K562 (cell line): ENCODE measurements around the gene SH3BP2. TPM values are rescaled to one million over a fixed set of nuclear protein-coding genes. Genes with fewer than 3 reads are reported as not detected.

Experiments
- BCLAF1 ChIP-seq, 2 experiments: fragments of 450-650 bp in 1 of 2; IDR thresholded peaks; 2 replicates each; pipeline ENCODE4 v1.6.1; 2011 to 2017; ENCODE audit warnings: low read depth in 2 of 2, antibody characterized with exemption in 1 of 2, borderline replicate concordance in 1 of 2, low read length in 1 of 2, mild to moderate bottlenecking in 1 of 2, mixed read lengths in 1 of 2; ENCODE audit not compliant: control insufficient read depth in 1 of 2
- CEBPB ChIP-seq: fragments of 450-650 bp; IDR thresholded peaks from 2 replicates; pipeline ENCODE4 v1.6.1; 2016; ENCODE audit warnings: missing genetic modification characterization, missing compliant biosample characterization
- CREBBP ChIP-seq: IDR thresholded peaks from one replicate; pipeline ENCODE4 v1.6.1; 2012; ENCODE audit warnings: low read depth, mild to moderate bottlenecking, control low read depth, inconsistent platforms, low read length
- GATAD2B ChIP-seq: fragments of 450-650 bp; IDR thresholded peaks from 2 replicates; pipeline ENCODE4 v1.6.1; 2017; ENCODE audit warnings: mild to moderate bottlenecking, borderline replicate concordance
- HDGF ChIP-seq: fragments of 450-650 bp; IDR thresholded peaks from 2 replicates; pipeline ENCODE4 v1.6.1; 2016
- JUND ChIP-seq, 2 experiments: IDR thresholded peaks; 2 replicates in 1 of 2; 3 replicates in 1 of 2; pipeline ENCODE4 v1.6.1; 2011; ENCODE audit warnings: borderline replicate concordance in 2 of 2, low read depth in 2 of 2, low read length in 2 of 2, improper control_type of control experiment in 1 of 2, missing biosample characterization in 1 of 2, missing genetic modification characterization in 1 of 2, missing genetic modification reagents in 1 of 2
- KDM1A ChIP-seq, 2 experiments: fragments of 450-650 bp; IDR thresholded peaks; 2 replicates each; pipeline ENCODE4 v1.6.1; 2016; ENCODE audit warnings: mild to moderate bottlenecking in 2 of 2
- MNT ChIP-seq, 2 experiments: fragments of 450-650 bp; conservative IDR thresholded peaks; 2 replicates each; pipeline ENCODE4 v1.6.1; 2017; ENCODE audit warnings: mild to moderate bottlenecking in 2 of 2, moderate library complexity in 2 of 2
- PRMT5 ChIP-seq: sonication (generic); formaldehyde crosslinking; IDR thresholded peaks from 2 replicates; pipeline ENCODE4 v1.5.0; 2020; ENCODE audit warnings: missing genetic modification reagents
- SMAD3 ChIP-seq: fragments of 450-650 bp; formaldehyde crosslinking; conservative IDR thresholded peaks from 2 replicates; pipeline ENCODE4 v1.4.0; 2020; ENCODE audit warnings: mild to moderate bottlenecking
- SOX6 ChIP-seq: fragments of 450-650 bp; IDR thresholded peaks from 2 replicates; pipeline ENCODE4 v1.6.1; 2014; ENCODE audit warnings: mild to moderate bottlenecking
- TAF7 ChIP-seq: fragments of 450-650 bp; IDR thresholded peaks from 2 replicates; pipeline ENCODE4 v1.6.1; 2016; ENCODE audit warnings: missing genetic modification characterization, missing compliant biosample characterization
- UBTF ChIP-seq, 2 experiments: IDR thresholded peaks; 2 replicates each; pipeline ENCODE4 v1.6.1; 2012; ENCODE audit warnings: improper control_type of control experiment in 2 of 2, low read depth in 2 of 2, low read length in 2 of 2, borderline replicate concordance in 1 of 2
- ZBTB7A ChIP-seq: IDR thresholded peaks from 2 replicates; pipeline ENCODE4 v1.6.1; 2011; ENCODE audit warnings: low read depth, mild to moderate bottlenecking, low read length, moderate library complexity, borderline replicate concordance; ENCODE audit not compliant: control insufficient read depth
- ZNF324 ChIP-seq: fragments of 250-450 bp; sonication (Bioruptor Pico); IDR thresholded peaks from 2 replicates; pipeline ENCODE4 v1.4.0; 2020; ENCODE audit warnings: mild to moderate bottlenecking
- ZNF561 ChIP-seq: fragments of 450-650 bp; formaldehyde crosslinking; conservative IDR thresholded peaks from 2 replicates; pipeline ENCODE4 v1.4.0; 2020; ENCODE audit warnings: mild to moderate bottlenecking, moderate library complexity
- ZNF655 ChIP-seq: fragments of 250-450 bp; sonication (Bioruptor Pico); IDR thresholded peaks from 2 replicates; pipeline ENCODE4 v1.5.0; 2021
- polyA plus RNA-seq, 8 experiments: library from polyadenylated mRNA; depleted of rRNA in 4 of 8; stranded (reverse) in 5 of 8; unstranded in 3 of 8; fragments of >200 nt; fragmentation: Nextera tagmentation in 2 of 8; fragmentation: Illumina TruSeq in 1 of 8; extraction: Ambion mirVana in 2 of 8; extraction: Trizol in 1 of 8; gene quantifications; 2 replicates each; pipeline versions ENCODE4 v1.2.1 to v1.2.3, GENCODE V29; 2011 to 2014; ENCODE audit warnings: inconsistent platforms in 1 of 8, missing spikeins in 1 of 8
- total RNA-seq, 7 experiments: library from RNA; depleted of rRNA in 6 of 7; stranded (reverse); fragments of >200 nt in 6 of 7; fragmentation: Illumina TruSeq in 2 of 7; extraction: Trizol in 2 of 7; gene quantifications; 2 replicates each; pipeline versions ENCODE4 v1.2.1 to v1.2.3, GENCODE V29; 2011 to 2021; ENCODE audit warnings: low replicate concordance in 1 of 7
- TF ChIP-seq, protein P1 (sequence below): sonication (generic); formaldehyde crosslinking; IDR thresholded peaks from 2 replicates; pipeline ENCODE4 v1.5.0; 2020; ENCODE audit warnings: missing genetic modification reagents

Gene SH3BP2
- total and polyA plus RNA-seq, 9 of the 15 experiments (the other 6 are each of a cell fraction or from before 2014, with no cell fraction given) = 0.34 to 16.0 (median 5.1) TPM

- TF ChIP-seq, protein P1, sequence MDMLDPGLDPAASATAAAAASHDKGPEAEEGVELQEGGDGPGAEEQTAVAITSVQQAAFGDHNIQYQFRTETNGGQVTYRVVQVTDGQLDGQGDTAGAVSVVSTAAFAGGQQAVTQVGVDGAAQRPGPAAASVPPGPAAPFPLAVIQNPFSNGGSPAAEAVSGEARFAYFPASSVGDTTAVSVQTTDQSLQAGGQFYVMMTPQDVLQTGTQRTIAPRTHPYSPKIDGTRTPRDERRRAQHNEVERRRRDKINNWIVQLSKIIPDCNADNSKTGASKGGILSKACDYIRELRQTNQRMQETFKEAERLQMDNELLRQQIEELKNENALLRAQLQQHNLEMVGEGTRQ (CRISPR knock-in tag) = no peak
- 0 out of 2 replicates have a peak, but pooled peaks have one; percentile 18 for TF ChIP-seq SOX6
- no peak for TF ChIP-seq JUND (IDR thresholded peaks at IDR 0.05; ENCODE audit: borderline replicate concordance, low read depth, low read length)
- no peak for TF ChIP-seq JUND (tag; IDR thresholded peaks at IDR 0.05; ENCODE audit: borderline replicate concordance, low read depth, low read length)
- TF ChIP-seq ZBTB7A = peak; percentile 82; the same call in 1 of the 2 replicates
- TF ChIP-seq TAF7 (tag) = no peak
- TF ChIP-seq BCLAF1 (IDR thresholded peaks at IDR 0.05; ENCODE audit: borderline replicate concordance in 1 of 2, control insufficient read depth in 1 of 2, low read depth in 2 of 2, low read length in 1 of 2) = no peak
- no peak for TF ChIP-seq ZNF655 (CRISPR knock-in tag)
- TF ChIP-seq HDGF = no peak
- TF ChIP-seq SMAD3 = no peak
- no peak for TF ChIP-seq MNT (conservative IDR thresholded peaks at IDR 0.05)
- TF ChIP-seq ZNF324 (CRISPR knock-in tag) = no peak
- no peak for TF ChIP-seq GATAD2B
- TF ChIP-seq PRMT5 = no peak
- no peak for TF ChIP-seq KDM1A (IDR thresholded peaks at IDR 0.05)
- TF ChIP-seq ZNF561 (CRISPR knock-in tag) = no peak
- TF ChIP-seq UBTF (IDR thresholded peaks at IDR 0.05; ENCODE audit: borderline replicate concordance in 1 of 2, low read depth in 2 of 2, low read length in 2 of 2) = peak in 1 of 2 experiments; percentile 65; a peak in 1 of 4 replicates
- TF ChIP-seq CREBBP = no peak
- TF ChIP-seq CEBPB (tag) = no peak
Measured at GRCh38 chr4:2843941-2844584, 51.2 kb downstream of the SH3BP2 start (continued).
